Neural cell (in vitro differentiated cells): ENCODE results near the gene GCFC2.

Experiments used
- EZH2 ChIP-seq: fragments of 200-600, 300-800 bp; shearing (Covaris generic), sonication (generic); IDR thresholded peaks from 2 replicates; pipeline ENCODE4 v1.6.1; 2014; ENCODE audit warnings: antibody characterized with exemption, low read length, borderline replicate concordance, mild to moderate bottlenecking; ENCODE audit not compliant: insufficient read depth, poor library complexity, severe bottlenecking
- RAD21 ChIP-seq: fragments of 450-650 bp; conservative IDR thresholded peaks from 2 replicates; pipeline ENCODE4 v1.6.1; 2014; ENCODE audit warnings: antibody characterized with exemption, mild to moderate bottlenecking, moderate library complexity
- TF ChIP-seq, protein P1 (sequence below): fragments of 450-650 bp; IDR thresholded peaks from 2 replicates; pipeline ENCODE4 v1.5.1; 2014; ENCODE audit warnings: antibody characterized with exemption, mild to moderate bottlenecking, moderate library complexity; ENCODE audit not compliant: poor library complexity, severe bottlenecking

DNA sequence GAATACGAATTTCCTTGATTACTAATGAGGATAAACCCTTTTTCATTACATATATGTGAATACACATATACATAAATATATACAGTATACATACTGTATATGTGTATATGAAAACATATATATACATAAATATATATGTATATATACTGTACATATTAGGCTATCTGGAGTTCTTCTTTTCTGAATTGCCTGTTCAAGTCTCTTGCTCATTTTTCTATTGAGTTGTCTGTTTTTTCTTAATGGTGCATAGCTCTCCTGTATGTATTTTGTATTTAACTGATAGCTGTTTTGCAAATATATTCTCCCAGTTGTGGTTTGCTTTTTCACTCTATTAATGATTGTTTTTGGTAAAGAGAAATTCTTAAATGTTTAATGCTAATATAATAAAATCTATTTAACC lies 8.9 kb upstream of the GCFC2 start:
- TF ChIP-seq RAD21 (no peak), EZH2 (no peak)
- TF ChIP-seq, protein P1, sequence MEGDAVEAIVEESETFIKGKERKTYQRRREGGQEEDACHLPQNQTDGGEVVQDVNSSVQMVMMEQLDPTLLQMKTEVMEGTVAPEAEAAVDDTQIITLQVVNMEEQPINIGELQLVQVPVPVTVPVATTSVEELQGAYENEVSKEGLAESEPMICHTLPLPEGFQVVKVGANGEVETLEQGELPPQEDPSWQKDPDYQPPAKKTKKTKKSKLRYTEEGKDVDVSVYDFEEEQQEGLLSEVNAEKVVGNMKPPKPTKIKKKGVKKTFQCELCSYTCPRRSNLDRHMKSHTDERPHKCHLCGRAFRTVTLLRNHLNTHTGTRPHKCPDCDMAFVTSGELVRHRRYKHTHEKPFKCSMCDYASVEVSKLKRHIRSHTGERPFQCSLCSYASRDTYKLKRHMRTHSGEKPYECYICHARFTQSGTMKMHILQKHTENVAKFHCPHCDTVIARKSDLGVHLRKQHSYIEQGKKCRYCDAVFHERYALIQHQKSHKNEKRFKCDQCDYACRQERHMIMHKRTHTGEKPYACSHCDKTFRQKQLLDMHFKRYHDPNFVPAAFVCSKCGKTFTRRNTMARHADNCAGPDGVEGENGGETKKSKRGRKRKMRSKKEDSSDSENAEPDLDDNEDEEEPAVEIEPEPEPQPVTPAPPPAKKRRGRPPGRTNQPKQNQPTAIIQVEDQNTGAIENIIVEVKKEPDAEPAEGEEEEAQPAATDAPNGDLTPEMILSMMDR = no peak
